Pons (tissue), 1 donor: ENCODE results near the gene SFTPB.
"Not testable (repeated sequence)": the region's sequence is repeated elsewhere in the genome, so short reads cannot be mapped to it uniquely, and the experiment has no call there.

ENCODE experiments used
- DNase-seq: peaks from one replicate; pipeline ENCODE4 v3.0.0-alpha.2; 2016; ENCODE audit warnings: low spot score

The SFTPB gene

GRCh38 chr2:85653996-85654395, 14.0 kb downstream of the SFTPB start:
- peak; percentile 67 for DNase-seq

- DNase-seq: no peak
These were observed 15.9 kb downstream of the SFTPB start for GRCh38 chr2:85652056-85652455.

- no peak for DNase-seq
These were observed 16.9 kb downstream of the SFTPB start for GRCh38 chr2:85651097-85651496.

GRCh38 chr2:85650456-85650855, 17.5 kb downstream of the SFTPB start:
- DNase-seq: no peak

GRCh38 chr2:85649201-85650190, 18.5 kb downstream of the SFTPB start:
- no peak for DNase-seq

- peak; percentile 34 for DNase-seq
These were observed 19.4 kb downstream of the SFTPB start for GRCh38 chr2:85648619-85649018.

GRCh38 chr2:85647823-85648526, 20.0 kb downstream of the SFTPB start:
- DNase-seq: peak; percentile 40

GRCh38 chr2:85646166-85646565, 21.8 kb downstream of the SFTPB start:
- no peak for DNase-seq

- DNase-seq: no peak
These were observed 23.1 kb downstream of the SFTPB start for GRCh38 chr2:85644909-85645308.

GRCh38 chr2:85642725-85643124, 25.3 kb downstream of the SFTPB start:
- no peak for DNase-seq

- no peak for DNase-seq
These were observed 32.4 kb downstream of the SFTPB start for GRCh38 chr2:85635636-85636035.

- DNase-seq: no peak
These were observed 33.0 kb downstream of the SFTPB start for GRCh38 chr2:85635011-85635410.

- no peak for DNase-seq
These were observed 36.7 kb downstream of the SFTPB start for GRCh38 chr2:85631316-85631715.

- DNase-seq: no peak
These were observed 39.3 kb downstream of the SFTPB start for GRCh38 chr2:85628658-85629057.

- DNase-seq: no peak
These were observed 44.0 kb downstream of the SFTPB start for GRCh38 chr2:85623991-85624390.

- no peak for DNase-seq
These were observed 46.7 kb downstream of the SFTPB start for GRCh38 chr2:85621338-85621737.

GRCh38 chr2:85619617-85620016, 48.4 kb downstream of the SFTPB start:
- no peak for DNase-seq

- DNase-seq: not testable (repeated sequence)
These were observed 50.3 kb downstream of the SFTPB start for GRCh38 chr2:85617723-85618122.

GRCh38 chr2:85615413-85615728, 52.6 kb downstream of the SFTPB start:
- no peak for DNase-seq

GRCh38 chr2:85614757-85615156, 53.2 kb downstream of the SFTPB start:
- not testable (repeated sequence) for DNase-seq

GRCh38 chr2:85613717-85614515, 54.1 kb downstream of the SFTPB start:
- DNase-seq: no peak
